Neural progenitor cell (in vitro differentiated cells): ENCODE results near the gene DBNL. TPM values are rescaled to one million over a fixed set of nuclear protein-coding genes. Genes with fewer than 3 reads are reported as not detected.

Source experiments
- DNase-seq: peaks from one replicate; pipeline ENCODE4 v3.0.0-alpha.2; 2016; ENCODE audit warnings: low spot score
- H2AFZ ChIP-seq: fragments of 200-600 bp; sonication (generic); replicated peaks from 2 replicates; pipeline ENCODE4 v1.6.1; 2016; ENCODE audit warnings: antibody characterized with exemption
- H3F3A ChIP-seq: fragments of 200-600 bp; sonication (generic); 2 replicates; pipeline ENCODE4 v1.6.1; 2016; ENCODE audit warnings: antibody characterized with exemption, low read depth
- H3K27ac ChIP-seq: fragments of 200-600 bp; sonication (generic); 2 replicates; pipeline ENCODE4 v1.5.1; 2016; ENCODE audit warnings: mild to moderate bottlenecking
- H3K27me3 ChIP-seq: fragments of 200-600 bp; sonication (generic); 2 replicates; pipeline ENCODE4 v1.6.1; 2016; ENCODE audit warnings: mild to moderate bottlenecking, moderate library complexity
- H3K36me3 ChIP-seq: fragments of 200-600 bp; sonication (generic); 2 replicates; pipeline ENCODE4 v1.5.1; 2016
- H3K4me1 ChIP-seq: fragments of 200-600 bp; sonication (generic); 2 replicates; pipeline ENCODE4 v1.6.1; 2016; ENCODE audit warnings: mixed run types
- H3K4me2 ChIP-seq: fragments of 200-600 bp; sonication (generic); 2 replicates; pipeline ENCODE4 v1.6.1; 2016
- H3K4me3 ChIP-seq: fragments of 200-600 bp; sonication (generic); 2 replicates; pipeline ENCODE4 v1.5.1; 2016
- H3K79me2 ChIP-seq: fragments of 200-600 bp; sonication (generic); 2 replicates; pipeline ENCODE4 v1.6.1; 2016; ENCODE audit warnings: low read depth
- H3K9ac ChIP-seq: fragments of 200-600 bp; sonication (generic); 2 replicates; pipeline ENCODE4 v1.6.1; 2016
- H3K9me3 ChIP-seq: fragments of 200-600 bp; sonication (generic); 2 replicates; pipeline ENCODE4 v1.5.1; 2016; ENCODE audit warnings: low read depth
- H4K20me1 ChIP-seq: fragments of 200-600 bp; sonication (generic); 2 replicates; pipeline ENCODE4 v1.6.1; 2016; ENCODE audit warnings: low read depth
- H3K27ac Mint-ChIP-seq: 3 replicates; pipeline ENCODE4 v1.8.0; 2021; ENCODE audit warnings: mixed read lengths
- H3K27me3 Mint-ChIP-seq: 2 replicates; pipeline ENCODE4 v1.8.0; 2022; ENCODE audit warnings: low read depth, mild to moderate bottlenecking, inconsistent platforms, moderate library complexity, mixed read lengths; ENCODE audit not compliant: insufficient read depth
- H3K36me3 Mint-ChIP-seq: 3 replicates; pipeline ENCODE4 v1.8.0; 2021; ENCODE audit warnings: mixed read lengths
- H3K4me1 Mint-ChIP-seq: 3 replicates; pipeline ENCODE4 v1.8.0; 2021; ENCODE audit warnings: mixed read lengths
- H3K4me3 Mint-ChIP-seq: 3 replicates; pipeline ENCODE4 v1.8.0; 2021; ENCODE audit warnings: mild to moderate bottlenecking, moderate library complexity, mixed read lengths
- H3K9me3 Mint-ChIP-seq: 3 replicates; pipeline ENCODE4 v1.8.0; 2020; ENCODE audit warnings: mixed read lengths
- CTCF ChIP-seq: fragments of 200-600 bp; sonication (generic); IDR thresholded peaks from 2 replicates; pipeline ENCODE4 v1.5.1; 2017; ENCODE audit warnings: antibody characterized with exemption, mild to moderate bottlenecking
- EZH2 ChIP-seq: fragments of 200-600 bp; sonication (generic); IDR thresholded peaks from 2 replicates; pipeline ENCODE4 v1.6.1; 2017; ENCODE audit warnings: antibody characterized with exemption, mild to moderate bottlenecking, moderate library complexity
- EZH2phosphoT487 ChIP-seq: fragments of 200-600 bp; sonication (generic); IDR thresholded peaks from 2 replicates; pipeline ENCODE4 v1.6.1; 2017; ENCODE audit warnings: antibody characterized with exemption
- total RNA-seq: library from RNA; depleted of rRNA; stranded (reverse); fragments of >200 nt; gene quantifications from 2 replicates; pipeline ENCODE4 v1.2.3, GENCODE V29; 2015; ENCODE audit warnings: low replicate concordance

DBNL gene
- total RNA-seq, 1 donor from 2014 or later = 31.4 TPM

DNA sequence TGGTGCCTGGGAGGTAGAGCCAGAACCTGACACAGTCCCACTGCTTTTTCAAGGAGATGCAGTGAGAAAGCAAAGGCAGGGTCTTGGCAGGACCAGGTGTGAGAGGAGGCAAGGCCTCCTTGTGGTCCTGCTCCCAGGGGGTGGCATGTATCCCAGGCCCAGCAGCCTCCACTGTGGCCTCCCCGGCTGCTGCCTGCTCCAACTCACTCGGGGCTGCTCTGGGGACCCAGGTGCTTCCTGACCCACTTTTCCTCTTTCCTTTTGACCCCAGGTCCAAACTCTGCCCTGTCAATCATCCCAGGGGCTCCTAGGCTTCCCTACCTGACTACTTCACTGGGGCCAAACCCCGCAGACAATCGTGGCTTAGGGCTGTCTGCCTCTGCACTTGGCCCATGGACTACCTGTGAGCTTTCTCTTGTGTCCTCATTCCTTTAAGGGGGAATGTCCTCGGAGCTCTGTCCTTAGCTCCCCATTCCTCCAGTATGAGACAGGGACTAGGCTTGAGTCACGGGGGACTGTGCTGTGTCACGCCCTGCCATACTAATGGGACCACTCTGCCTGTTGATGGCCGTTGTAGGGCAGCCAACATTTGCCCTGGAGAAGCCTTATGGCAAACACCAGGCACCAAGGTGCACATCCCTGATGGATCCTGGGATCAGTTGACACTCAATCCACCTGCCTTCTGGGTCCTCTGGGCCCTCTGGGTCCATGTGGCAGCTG is 58.5 kb downstream of the DBNL start:
- no peak overlapping the region for H3K27ac ChIP-seq
- H3K36me3 ChIP-seq = no peaks in the 10 kb centered on the region
- no peak for DNase-seq
- no peak overlapping the region for H3K4me3 ChIP-seq
- no peak overlapping the region for H3K4me2 ChIP-seq
- no peak overlapping the region for H3K9ac ChIP-seq
- H3K9me3 ChIP-seq = no peaks in the 10 kb centered on the region
- H4K20me1 ChIP-seq = peaks cover 4% of the 10 kb centered on the region
- no peak for TF ChIP-seq CTCF
- no peak for TF ChIP-seq EZH2phosphoT487
- no peak for TF ChIP-seq EZH2
- Mint-ChIP-seq H3K9me3 (no peaks in the 10 kb centered on the region), H3K27me3 (peaks cover 10% of the 10 kb centered on the region), H3K27ac (no peak overlapping the region), H3K4me1 (peaks cover 32% of the 10 kb centered on the region), H3K36me3 (peaks cover 3% of the 10 kb centered on the region), H3K4me3 (peak overlapping the region; percentile 77)
- H3K27me3 ChIP-seq = peaks cover 44% of the 10 kb centered on the region
- H3K79me2 ChIP-seq = no peaks in the 10 kb centered on the region
- H2AFZ ChIP-seq = no peak overlapping the region
- peaks cover 5% of the 10 kb centered on the region for H3F3A ChIP-seq
- H3K4me1 ChIP-seq = no peaks in the 10 kb centered on the region

GRCh38 chr7:44103566-44103922 is 59.0 kb downstream of the DBNL start:
- peaks cover 5% of the 10 kb centered on the region for H3F3A ChIP-seq
- Mint-ChIP-seq H3K27ac (no peak overlapping the region), H3K27me3 (peaks cover 10% of the 10 kb centered on the region), H3K36me3 (peaks cover 3% of the 10 kb centered on the region), H3K4me3 (peak overlapping the region; percentile 77), H3K4me1 (peaks cover 32% of the 10 kb centered on the region), H3K9me3 (no peaks in the 10 kb centered on the region)
- peaks cover 44% of the 10 kb centered on the region for H3K27me3 ChIP-seq
- H3K4me2 ChIP-seq = peak overlapping the region; percentile 80
- no peaks in the 10 kb centered on the region for H3K9me3 ChIP-seq
- H3K36me3 ChIP-seq = no peaks in the 10 kb centered on the region
- DNase-seq = no peak
- H3K79me2 ChIP-seq = no peaks in the 10 kb centered on the region
- TF ChIP-seq EZH2 = no peak
- no peak for TF ChIP-seq CTCF
- TF ChIP-seq EZH2phosphoT487 = no peak
- H2AFZ ChIP-seq = peak overlapping the region; percentile 11
- no peak overlapping the region for H3K9ac ChIP-seq
- no peak overlapping the region for H3K27ac ChIP-seq
- H4K20me1 ChIP-seq = peaks cover 4% of the 10 kb centered on the region
- peak overlapping the region; percentile 54 for H3K4me3 ChIP-seq
- no peaks in the 10 kb centered on the region for H3K4me1 ChIP-seq

DNA sequence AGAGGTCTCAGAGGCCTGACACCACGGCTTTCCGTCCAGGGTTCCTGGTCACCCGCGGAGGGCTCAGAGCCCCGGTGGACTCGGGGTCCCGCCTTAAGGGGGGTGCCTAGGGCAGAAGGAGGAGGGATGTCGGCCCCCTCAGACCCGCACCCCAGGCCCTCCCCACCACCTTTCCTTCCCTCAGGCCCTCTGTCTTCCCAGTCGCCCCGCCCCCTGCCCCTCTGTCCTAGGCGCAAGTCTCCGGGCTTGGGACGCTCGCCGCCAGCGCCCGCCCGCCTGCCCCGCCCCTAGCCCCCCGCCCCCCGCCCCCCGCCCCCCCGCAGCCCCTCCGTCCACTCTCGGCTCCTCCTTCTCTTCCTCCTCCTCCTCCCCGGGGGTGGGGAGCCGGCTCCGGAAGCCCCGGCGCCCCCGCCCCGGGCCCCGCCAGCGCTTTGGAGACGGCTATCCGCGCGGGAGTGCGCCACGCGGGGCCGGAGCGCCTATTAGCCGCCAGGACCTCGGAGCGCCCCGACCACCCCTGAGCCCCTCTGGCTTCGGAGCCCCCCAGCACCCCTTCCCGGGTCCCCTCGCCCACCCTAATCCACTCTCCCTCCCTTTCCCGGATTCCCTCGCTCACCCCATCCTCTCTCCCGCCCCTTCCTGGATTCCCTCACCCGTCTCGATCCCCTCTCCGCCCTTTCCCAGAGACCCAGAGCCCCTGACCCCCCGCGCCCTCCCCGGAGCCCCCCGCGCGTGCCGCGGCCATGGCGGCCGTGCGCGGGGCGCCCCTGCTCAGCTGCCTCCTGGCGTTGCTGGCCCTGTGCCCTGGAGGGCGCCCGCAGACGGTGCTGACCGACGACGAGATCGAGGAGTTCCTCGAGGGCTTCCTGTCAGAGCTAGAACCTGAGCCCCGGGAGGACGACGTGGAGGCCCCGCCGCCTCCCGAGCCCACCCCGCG is 59.7 kb downstream of the DBNL start, which contains the start of gene AEBP1:
Gene AEBP1 (plus strand): TSS at position 423 of the 937 bp plus-strand sequence. CDS start 321 bp downstream, at position 744.
- H3K9ac ChIP-seq = peak within 1 kb of the TSS; percentile 17
- peak within 1 kb of the TSS; percentile 11 for H2AFZ ChIP-seq
- DNase-seq = peak; percentile 71
- Mint-ChIP-seq H3K36me3 (peaks cover 3% of the 10 kb centered on the region), H3K9me3 (no peaks in the 10 kb centered on the region), H3K27ac (no peak within 1 kb of the TSS), H3K27me3 (peaks cover 10% of the 10 kb centered on the region), H3K4me3 (peak within 1 kb of the TSS; percentile 86), H3K4me1 (peaks cover 32% of the 10 kb centered on the region)
- peak within 1 kb of the TSS; percentile 80 for H3K4me2 ChIP-seq
- H3K27ac ChIP-seq = no peak within 1 kb of the TSS
- peaks cover 44% of the 10 kb centered on the region for H3K27me3 ChIP-seq
- no peaks in the 10 kb centered on the region for H3K36me3 ChIP-seq
- TF ChIP-seq EZH2 (peak; percentile 42), CTCF (peak; percentile 25), EZH2phosphoT487 (no peak)
- peaks cover 4% of the 10 kb centered on the region for H4K20me1 ChIP-seq
- H3K4me3 ChIP-seq = peak within 1 kb of the TSS; percentile 54
- no peaks in the 10 kb centered on the region for H3K4me1 ChIP-seq
- peaks cover 5% of the 10 kb centered on the region for H3F3A ChIP-seq
- no peaks in the 10 kb centered on the region for H3K9me3 ChIP-seq
- H3K79me2 ChIP-seq = no peaks in the 10 kb centered on the region
